Tibial artery (tissue), 4 donors: Measurements from ENCODE around the gene CEACAM6.

Experiments used
- DNase-seq, 2 donors: peaks; one replicate each; pipeline ENCODE4 v3.0.0-alpha.2; 2019
- H3K27ac ChIP-seq, 2 donors: fragments of 200-600 bp; sonication (generic) in 1 of 2; 1 replicate in 1 of 2; 2 replicates in 1 of 2; pipeline ENCODE4 v1.5.1; 2018 to 2019; ENCODE audit warnings: mild to moderate bottlenecking in 1 of 2
- H3K27me3 ChIP-seq, 2 donors: fragments of 200-600 bp; sonication (generic) in 1 of 2; one replicate each; pipeline versions ENCODE4 v1.5.1 to v1.6.0; 2016 to 2019
- H3K36me3 ChIP-seq, 3 donors: fragments of 200-600 bp; sonication (generic) in 2 of 3; one replicate each; pipeline ENCODE4 v1.5.1; 2016 to 2019; ENCODE audit warnings: mild to moderate bottlenecking in 2 of 3
- H3K4me1 ChIP-seq, 4 donors: fragments of 200-600 bp; sonication (generic) in 2 of 4; 1 replicate in 3 of 4; 2 replicates in 1 of 4; pipeline ENCODE4 v1.5.1; 2016 to 2019
- H3K4me3 ChIP-seq, 2 donors: fragments of 200-600 bp; sonication (generic) in 1 of 2; 1 replicate in 1 of 2; 2 replicates in 1 of 2; pipeline ENCODE4 v1.5.1; 2018 to 2019; ENCODE audit warnings: mild to moderate bottlenecking in 2 of 2
- H3K9me3 ChIP-seq, 3 donors: fragments of 200-600 bp; sonication (generic) in 1 of 3; one replicate each; pipeline ENCODE4 v1.5.1; 2016 to 2019
- CTCF ChIP-seq, 2 experiments: fragments of 200-600 bp in 1 of 2; fragments of 450-650 bp in 1 of 2; IDR thresholded peaks; one replicate each; pipeline ENCODE4 v1.5.1; 2017 to 2019; ENCODE audit warnings: antibody characterized with exemption in 2 of 2, mild to moderate bottlenecking in 1 of 2, moderate library complexity in 1 of 2
- intact Hi-C: fragments of 100-400 bp; cut with DNase I; formaldehyde crosslinking; loops from one replicate; pipeline ENCODE4 v1.15.0; 2023; ENCODE audit warnings: low total_unique reads

The CEACAM6 gene

GRCh38 chr19:41740415-41741243, 14.7 kb upstream of the CEACAM6 start:
- Histone ChIP-seq H3K4me1 (no peaks in the 10 kb centered on the region), H3K4me3 (no peak overlapping the region), H3K9me3 (no peaks in the 10 kb centered on the region), H3K27me3 (no peaks in the 10 kb centered on the region), H3K27ac (no peak overlapping the region), H3K36me3 (no peaks in the 10 kb centered on the region)
- intact Hi-C loops: no loop called here
- TF ChIP-seq CTCF (IDR thresholded peaks at IDR 0.05): no peak
- no peak for DNase-seq

- Histone ChIP-seq H3K27me3 (no peaks in the 10 kb centered on the region), H3K27ac (no peak overlapping the region), H3K4me3 (no peak overlapping the region), H3K4me1 (no peaks in the 10 kb centered on the region), H3K36me3 (no peaks in the 10 kb centered on the region), H3K9me3 (no peaks in the 10 kb centered on the region)
- DNase-seq: no peak
- TF ChIP-seq CTCF (IDR thresholded peaks at IDR 0.05): no peak
- intact Hi-C loops: no loop called here
These were observed 14.1 kb upstream of the CEACAM6 start for GRCh38 chr19:41741244-41741554.

GRCh38 chr19:41744850-41745249, 10.5 kb upstream of the CEACAM6 start:
- no peak overlapping the region for H3K4me3 ChIP-seq
- no peak overlapping the region for H3K27ac ChIP-seq
- intact Hi-C loops: no loop called here

GRCh38 chr19:41745756-41746155, 9.6 kb upstream of the CEACAM6 start:
- H3K27me3 ChIP-seq: peaks cover 0 to 14% of the 10 kb centered on the region in 2 donors
- intact Hi-C loops: no loop called here
- no peak overlapping the region for H3K4me3 ChIP-seq
- DNase-seq: no peak
- no peaks in the 10 kb centered on the region for H3K4me1 ChIP-seq
- no peak overlapping the region for H3K27ac ChIP-seq
- no peaks in the 10 kb centered on the region for H3K36me3 ChIP-seq
- no peaks in the 10 kb centered on the region for H3K9me3 ChIP-seq
- TF ChIP-seq CTCF (IDR thresholded peaks at IDR 0.05): no peak

More at GRCh38 chr19:41744850-41745249, 10.5 kb upstream of the CEACAM6 start:
- H3K36me3 ChIP-seq: no peaks in the 10 kb centered on the region
- H3K9me3 ChIP-seq: no peaks in the 10 kb centered on the region
- peaks cover 0 to 14% of the 10 kb centered on the region in 2 donors for H3K27me3 ChIP-seq
- no peak for TF ChIP-seq CTCF (IDR thresholded peaks at IDR 0.05)
- no peak for DNase-seq
- H3K4me1 ChIP-seq: no peaks in the 10 kb centered on the region

- TF ChIP-seq CTCF (IDR thresholded peaks at IDR 0.05): peak in 1 of 2 experiments; percentile 2
- DNase-seq: no peak
- intact Hi-C loops: no loop called here
These were observed 8.6 kb upstream of the CEACAM6 start for GRCh38 chr19:41746593-41747227.

More at GRCh38 chr19:41746593-41747227, 8.6 kb upstream of the CEACAM6 start:
- no peaks in the 10 kb centered on the region for H3K4me1 ChIP-seq
- H3K36me3 ChIP-seq: no peaks in the 10 kb centered on the region
- H3K27ac ChIP-seq: no peak overlapping the region
- no peak overlapping the region for H3K4me3 ChIP-seq
- H3K9me3 ChIP-seq: no peaks in the 10 kb centered on the region
- peaks cover 0 to 14% of the 10 kb centered on the region in 2 donors for H3K27me3 ChIP-seq
